Measurements from ENCODE around the gene ADCK1.

- TF ChIP-seq TAF1 (IDR thresholded peaks at IDR 0.05; ENCODE audit: borderline replicate concordance, low read depth, low read length) (no peak), POLR2A (IDR thresholded peaks at IDR 0.05; ENCODE audit: low read depth, low read length) (no peak), POLR2AphosphoS5 (IDR thresholded peaks at IDR 0.05; ENCODE audit: low read depth, low read length) (no peak)
Observed at GRCh38 chr14:77903937-77904617, 104.2 kb downstream of the ADCK1 start.

Measured in GM12892 (cell line).